Activated CD4-positive, alpha-beta T cell treated with anti-CD3 and anti-CD28 coated beads, Interleukin-10, Interleukin-2, amounts not matched to agents 100 ng/mL and 50 ng/mL, durations not matched to agents 16 hours and 8 hours (primary cell): Measurements from ENCODE around the gene CACNG8.

Experiments used
- DNase-seq: peaks from one replicate; pipeline ENCODE4 v3.0.0-alpha.2; 2020

CACNG8 gene

DNA sequence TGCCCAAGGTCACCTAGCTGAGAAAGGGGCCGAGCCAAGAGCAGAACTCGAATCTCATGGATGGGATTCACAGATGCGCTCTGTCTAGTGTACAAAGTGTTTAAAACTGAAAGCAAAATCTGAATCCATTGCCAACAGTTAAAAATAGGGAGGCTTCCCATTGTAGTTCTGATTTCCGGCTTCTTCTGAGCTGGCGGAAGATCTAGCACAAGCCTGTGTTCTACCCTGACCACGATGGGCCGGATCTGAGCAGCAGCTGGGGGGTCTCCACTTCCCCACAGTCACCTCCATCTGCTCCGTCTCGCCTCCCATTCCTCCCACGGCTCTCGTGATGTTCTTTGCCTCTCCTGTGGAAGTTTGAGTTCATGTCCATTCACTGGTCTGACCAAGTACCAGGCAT, 2.4 kb downstream of the CACNG8 start:
- DNase-seq, result no peak

DNA sequence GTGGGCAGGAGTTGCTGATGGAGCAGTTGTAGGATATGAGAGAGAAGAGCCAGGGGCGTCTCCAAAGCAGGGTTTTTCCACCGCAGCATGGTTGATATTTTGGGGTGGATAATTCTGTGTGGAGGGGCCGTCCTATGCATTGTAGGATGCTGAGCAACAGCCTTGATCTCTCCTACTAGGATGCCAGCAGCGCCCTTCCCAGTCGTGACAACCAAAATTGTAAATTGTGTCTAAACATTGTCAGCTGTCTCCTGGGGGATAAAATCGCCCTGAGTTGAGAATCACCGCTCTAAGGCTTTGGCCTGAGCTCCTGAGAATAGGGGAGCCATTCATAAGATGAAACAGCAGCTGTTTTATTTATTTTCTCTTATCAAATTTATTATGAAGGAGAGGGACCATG, 4.2 kb downstream of the CACNG8 start:
- no peak for DNase-seq

DNA sequence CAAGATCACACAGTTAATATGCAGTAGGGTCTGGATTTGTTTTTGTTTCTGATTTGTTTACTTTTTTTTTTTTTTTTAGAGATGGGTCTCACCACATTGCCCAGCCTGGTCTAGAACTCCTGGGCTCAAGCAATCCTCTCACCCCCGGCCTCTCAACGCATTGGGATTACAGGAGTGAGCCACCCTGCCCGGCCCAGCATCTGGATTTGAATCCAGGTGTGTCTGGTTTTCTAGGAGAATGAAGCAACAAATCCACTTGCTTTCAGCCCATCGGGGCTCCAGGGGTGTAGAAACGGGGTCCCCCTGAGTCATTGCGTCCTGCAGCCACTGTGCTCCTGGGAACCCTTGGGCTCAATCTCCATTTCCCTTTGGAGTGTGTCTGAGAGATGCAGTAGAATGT, 6.6 kb downstream of the CACNG8 start:
- no peak for DNase-seq

DNA sequence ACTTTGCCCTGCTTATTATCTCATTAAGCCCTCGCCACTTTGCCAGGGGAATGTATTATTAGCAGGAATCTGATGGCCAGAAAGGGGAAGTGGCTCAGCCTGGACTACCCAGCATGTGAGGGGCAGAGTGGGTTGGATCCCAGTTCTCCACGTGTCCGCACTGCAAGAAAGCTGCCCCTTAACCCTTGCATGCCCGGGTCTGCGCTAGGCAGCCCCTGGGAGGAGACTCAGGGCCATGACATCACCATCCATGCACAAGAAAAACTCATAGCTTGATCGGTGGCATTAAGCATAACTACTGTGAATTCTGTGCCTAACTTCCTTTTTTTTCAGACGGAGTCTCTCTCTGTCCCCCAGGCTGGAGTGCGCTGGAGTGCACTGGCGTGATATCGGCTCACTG, 8.9 kb downstream of the CACNG8 start:
- no peak for DNase-seq

DNA sequence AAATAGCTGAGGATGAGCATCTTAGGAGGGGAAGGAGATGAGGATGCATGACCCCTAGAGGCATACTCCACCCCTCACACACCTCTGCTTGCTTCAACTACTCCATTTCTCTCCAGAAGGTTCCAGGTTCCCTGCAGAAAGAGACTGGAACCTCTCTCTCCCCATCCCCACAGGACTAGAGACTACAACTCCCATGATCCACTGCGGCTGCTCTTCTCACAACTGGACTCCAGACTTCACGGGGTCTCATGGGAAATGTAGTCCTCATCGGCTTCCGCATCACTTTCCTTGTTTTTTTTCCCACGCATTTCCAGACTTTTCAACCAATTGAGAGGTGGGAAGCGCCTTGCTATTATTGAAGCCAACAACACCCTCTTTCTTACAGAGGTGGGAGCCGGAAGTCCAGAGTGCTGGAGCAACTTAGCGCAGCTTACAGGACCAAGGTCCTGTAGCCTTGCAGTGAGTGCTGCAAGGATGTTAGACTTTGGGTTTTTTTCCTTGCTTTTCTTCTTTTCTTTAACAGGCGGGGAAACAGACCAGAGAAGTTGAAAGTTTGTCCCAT, 14.8 kb downstream of the CACNG8 start:
- peak; percentile 70 for DNase-seq

DNA sequence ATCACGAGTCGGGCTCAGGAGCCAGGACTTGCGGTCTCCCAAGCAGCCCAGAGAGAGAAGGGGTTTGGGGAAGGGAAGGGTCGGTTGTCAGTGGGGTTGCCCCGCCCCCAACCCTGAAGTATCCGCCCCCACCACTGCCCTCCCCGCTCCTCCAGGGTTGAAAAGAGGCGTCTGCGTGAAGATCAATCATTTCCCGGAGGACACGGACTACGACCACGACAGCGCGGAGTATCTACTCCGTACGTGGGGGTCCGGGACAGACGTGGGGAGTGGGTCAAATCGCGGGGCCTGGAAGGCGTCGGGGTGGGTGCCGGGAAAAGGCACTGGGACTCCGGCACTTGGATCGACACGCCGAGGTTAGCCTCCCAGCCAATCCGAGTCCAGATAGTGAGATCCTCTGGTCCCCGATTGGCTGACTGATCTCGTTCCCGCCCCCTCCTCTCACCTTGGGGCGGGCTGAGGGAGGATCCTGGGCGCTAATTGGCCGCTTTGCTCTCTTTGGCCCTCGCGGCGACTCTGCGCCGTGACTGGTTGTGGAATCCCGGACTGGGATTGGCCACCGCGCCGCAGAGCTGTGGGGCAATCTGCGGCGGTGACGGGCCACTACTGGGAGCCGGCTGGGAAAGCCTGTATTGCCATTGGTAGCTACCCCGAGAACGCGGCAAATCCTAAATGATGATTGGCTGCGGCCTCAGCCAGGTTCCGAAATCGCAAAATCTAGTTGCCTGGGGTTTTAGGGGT, 15.4 kb downstream of the CACNG8 start:
- peak; percentile 38 for DNase-seq

DNA sequence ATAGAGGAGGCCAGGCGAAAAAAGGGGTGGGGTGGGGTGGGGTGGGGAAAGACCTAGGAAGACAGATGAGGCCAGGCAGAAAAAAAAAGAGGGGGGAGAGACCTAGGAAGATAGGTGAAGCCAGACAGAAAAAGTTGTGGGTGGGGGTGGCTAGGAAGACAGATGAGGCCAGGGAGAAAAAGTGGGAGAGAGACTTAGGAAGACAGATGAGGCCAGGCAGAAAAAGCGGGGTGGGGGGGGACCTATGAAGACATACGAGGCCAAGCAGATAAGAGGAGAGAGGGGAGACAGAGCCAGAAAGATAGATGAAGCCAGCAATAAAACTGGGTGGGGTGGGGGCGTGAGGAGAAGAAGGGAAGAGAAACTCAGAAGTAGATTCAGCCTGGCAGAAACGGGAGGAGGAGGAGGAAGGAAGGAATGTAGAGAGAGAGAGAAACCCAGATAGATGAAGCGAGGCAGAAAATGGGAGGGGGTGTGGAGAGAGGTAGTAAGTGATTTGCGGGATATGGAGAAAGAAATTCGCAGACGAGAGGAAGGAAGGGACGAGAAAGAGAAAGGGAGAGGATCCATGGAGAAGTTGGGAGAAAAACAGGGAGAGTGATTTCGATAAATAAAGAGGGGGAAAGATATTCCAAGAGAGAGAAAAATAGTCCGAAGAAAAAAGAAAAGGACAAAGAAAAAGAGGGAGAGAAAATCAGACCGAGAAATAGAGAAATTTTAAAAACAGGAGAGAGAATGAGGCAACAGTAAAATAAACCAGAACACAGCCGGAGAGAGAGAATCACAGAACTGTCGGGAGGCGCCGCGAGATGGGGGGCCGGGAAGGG, 16.5 kb downstream of the CACNG8 start:
- no peak for DNase-seq

DNA sequence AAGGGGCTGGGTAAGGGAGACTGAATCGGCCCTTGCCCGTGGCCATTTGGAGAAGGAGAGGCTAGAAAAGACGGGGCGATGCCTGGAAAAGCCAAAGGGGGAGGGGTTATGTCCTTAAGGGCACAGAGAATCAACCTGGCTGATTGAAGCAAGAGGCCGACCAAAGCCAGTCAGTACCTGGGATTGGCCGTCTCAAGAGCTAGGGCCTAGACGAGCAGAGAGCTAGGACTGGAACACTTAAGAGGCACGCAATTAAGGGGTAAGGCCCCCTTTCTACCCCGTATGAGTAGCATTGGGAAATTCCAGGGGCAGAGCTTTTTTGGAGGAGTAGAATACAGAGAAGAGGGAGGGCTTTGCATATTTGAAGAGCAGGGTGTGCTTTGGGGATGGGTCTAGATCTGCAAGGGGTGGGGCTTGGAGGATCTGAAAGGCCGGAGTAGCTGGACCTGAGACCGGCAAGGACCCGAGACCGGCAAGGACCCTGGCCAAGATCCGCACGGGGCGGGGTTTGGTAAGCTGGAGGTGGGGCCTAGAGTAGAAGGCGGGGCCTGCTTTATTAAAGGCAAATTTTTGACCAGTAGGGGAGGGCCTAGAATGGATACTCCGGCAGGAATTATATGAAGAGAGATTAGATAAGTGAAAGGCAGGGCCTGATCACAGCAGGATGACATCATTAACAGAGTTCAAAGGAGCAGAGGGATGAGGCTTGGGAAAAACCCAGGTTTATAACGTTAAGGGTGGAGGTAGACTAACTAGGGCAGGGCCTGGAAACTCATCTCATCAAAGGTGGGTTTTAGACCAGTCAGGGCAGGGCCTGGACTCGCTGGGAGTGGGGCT, 18.0 kb downstream of the CACNG8 start:
- no peak for DNase-seq

DNA sequence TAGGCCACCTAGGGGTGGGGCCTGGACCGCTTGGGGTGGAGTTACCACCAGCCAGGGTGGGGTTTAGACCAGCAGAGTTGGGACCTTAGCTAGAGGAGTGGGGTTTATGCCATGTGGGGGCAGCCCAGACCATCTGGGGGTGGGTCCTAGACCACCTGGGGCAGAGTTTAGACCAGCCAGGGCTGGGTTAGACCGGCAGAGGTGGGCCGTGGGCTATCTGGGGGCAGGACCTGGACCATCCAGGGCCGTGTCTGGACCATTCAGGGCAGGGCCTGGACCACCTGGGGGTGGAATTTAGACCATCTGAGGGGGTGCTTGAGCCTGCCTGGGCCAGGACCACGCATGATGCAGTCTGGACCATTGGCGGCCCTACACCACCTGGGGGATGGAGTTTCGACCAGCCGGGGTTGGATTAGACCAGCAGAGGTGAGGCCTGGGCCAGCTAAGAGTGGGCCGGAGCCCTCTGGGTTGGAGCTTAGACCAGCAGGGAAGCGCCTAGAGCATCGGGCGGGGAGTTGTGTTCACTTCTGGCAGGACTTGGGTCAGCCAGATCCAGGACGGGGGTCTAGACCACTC, 18.7 kb downstream of the CACNG8 start:
- no peak for DNase-seq

DNA sequence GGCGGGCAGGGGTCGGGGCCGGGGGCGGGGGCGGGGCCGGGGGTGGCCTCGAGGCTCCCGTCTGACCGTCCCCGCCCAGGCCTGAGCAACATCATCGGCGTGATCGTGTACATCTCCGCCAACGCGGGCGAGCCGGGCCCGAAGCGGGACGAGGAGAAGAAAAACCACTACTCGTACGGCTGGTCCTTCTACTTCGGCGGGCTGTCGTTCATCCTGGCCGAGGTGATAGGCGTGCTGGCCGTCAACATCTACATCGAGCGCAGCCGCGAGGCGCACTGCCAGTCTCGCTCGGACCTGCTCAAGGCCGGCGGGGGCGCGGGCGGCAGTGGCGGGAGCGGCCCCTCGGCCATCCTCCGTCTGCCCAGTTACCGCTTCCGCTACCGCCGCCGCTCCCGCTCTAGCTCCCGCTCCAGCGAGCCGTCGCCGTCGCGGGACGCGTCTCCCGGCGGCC, 19.3 kb downstream of the CACNG8 start:
- DNase-seq, result no peak

DNA sequence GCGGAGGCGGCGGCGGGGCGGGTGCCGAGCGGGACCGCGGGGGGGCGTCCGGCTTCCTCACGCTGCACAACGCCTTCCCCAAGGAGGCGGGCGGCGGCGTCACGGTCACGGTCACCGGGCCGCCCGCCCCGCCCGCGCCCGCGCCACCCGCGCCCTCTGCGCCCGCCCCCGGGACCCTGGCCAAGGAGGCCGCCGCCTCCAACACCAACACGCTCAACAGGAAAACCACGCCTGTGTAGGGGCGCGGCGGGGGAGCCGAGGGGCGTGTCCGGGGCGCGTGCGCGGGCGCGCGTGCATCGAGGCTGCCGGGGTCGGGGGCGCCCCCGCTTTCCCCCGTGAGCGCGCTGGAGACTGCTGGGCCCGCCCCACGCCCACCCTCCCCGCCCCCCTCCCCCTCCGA, 19.9 kb downstream of the CACNG8 start:
- no peak for DNase-seq

DNA sequence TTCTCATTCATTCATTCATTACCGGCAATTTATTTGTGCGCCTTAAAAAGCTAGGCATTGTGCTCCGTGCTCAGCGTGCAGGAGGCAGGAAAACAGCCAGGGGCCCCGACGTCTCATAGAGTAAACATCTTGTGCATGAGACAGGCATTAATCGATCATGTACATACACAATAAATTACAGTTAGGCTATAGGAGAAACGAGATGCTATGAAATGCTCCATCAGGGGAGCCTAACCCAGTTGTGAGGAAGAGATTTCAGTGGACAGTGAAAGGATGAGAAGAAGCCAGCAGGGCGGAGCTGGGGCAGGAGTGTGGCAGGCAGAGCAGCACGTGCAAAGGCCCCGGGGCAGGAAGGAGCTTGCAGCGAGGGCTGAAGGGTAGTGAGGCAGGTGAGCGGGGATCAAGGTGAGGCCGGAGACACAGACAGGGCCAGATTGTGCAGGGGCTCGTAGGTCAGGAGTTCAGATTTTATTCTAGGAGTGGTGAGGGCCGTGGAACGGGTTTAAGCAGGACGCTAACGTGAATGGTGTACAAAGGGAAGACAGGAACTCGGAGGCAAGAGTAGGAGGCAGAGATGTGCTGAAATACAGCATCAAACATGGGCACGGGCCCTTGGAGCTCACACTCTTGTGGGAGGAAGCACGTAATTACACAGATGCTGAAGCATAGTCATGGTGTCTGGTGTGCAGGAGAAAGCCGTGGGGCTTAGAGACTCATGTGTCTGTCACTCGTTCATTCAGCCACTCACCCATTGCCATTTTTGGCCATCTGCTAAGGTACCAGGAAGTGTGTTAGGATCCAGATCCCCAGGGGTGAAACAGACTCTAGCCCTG, 20.9 kb downstream of the CACNG8 start:
- DNase-seq, result no peak

DNA sequence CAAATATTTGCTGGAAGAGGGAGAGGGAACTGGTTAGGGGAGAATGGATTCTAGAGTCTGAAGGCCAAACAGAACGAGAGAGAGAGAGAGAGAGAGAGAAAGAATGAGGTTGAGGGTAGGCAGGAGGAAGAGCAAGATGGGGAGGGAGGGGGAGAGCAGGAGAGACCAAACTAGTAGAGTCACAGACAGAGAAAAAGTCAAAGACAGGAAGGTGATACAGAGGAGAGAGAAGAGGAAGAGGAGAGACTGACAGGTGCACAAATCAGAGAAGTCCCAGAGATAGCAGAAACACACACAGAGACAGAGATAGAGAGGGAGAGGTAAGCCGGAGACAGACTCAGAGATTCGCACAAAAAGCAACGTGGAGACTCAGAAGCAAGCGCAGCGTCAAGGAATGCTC, 23.1 kb downstream of the CACNG8 start:
- DNase-seq, result no peak

DNA sequence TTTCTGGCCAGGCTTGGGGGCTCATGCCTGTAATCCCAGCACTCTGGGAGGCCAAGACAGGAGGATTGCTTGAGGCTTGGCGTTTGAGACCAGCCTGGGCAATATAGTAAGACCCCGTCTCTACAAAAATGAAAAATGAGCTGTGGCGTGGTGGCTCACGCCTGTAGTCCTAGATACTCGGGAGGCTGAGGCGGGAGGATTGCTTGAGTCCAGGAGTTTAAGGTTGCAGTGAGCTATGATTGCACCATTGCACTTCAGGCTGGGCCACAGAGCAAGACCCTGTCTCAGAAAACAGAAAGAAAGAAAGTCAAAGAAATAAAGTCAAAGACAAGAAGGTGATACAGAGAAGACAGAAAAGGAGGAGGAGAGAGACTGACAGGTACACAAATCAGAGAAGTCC, 26.2 kb downstream of the CACNG8 start:
- DNase-seq, result no peak

DNA sequence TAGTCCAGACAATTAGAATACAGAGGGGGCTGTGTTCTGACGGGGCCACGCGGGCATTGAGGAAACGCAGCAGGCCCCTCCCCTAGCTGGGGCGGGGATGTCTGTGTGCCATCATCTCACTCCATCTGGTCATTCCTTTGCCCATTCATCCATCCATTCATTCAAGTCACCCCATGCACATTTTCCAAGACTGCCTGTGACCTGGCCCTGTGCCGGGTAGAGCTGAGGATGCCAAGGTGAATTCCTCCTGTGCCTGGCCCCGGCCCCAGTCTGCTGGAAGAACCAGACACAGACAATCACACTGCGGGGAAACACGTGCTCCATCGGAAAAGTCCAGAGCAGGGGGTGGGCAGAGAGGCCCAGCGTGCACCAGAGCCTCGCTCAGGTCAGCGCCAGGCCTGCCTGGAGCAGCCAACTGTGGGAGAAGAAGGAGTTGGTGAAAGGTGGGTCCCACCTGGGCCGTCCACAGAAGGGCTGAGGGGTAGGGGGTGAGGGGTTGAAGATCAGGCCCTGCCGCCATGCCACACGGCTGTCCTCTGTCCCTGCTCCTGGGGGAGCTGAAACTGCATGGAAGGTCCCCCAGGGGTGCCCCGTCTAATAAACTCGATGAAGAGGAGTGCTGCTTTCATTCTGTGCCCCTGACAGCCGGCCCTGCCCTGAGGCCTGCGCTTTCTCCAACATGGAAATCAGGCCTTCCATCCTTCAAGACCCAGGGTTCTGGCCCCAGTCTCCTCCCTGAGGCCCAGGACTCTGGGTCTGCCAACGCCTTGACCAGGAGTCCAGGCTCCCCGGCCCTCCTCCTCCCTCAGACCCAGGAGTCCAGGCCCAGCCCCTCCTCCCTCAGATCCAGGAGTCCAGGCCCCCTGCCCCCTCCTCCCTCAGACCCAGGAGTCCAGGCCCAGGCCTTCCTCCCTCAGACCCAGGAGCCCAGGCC, 27.1 kb downstream of the CACNG8 start:
- DNase-seq, result no peak

DNA sequence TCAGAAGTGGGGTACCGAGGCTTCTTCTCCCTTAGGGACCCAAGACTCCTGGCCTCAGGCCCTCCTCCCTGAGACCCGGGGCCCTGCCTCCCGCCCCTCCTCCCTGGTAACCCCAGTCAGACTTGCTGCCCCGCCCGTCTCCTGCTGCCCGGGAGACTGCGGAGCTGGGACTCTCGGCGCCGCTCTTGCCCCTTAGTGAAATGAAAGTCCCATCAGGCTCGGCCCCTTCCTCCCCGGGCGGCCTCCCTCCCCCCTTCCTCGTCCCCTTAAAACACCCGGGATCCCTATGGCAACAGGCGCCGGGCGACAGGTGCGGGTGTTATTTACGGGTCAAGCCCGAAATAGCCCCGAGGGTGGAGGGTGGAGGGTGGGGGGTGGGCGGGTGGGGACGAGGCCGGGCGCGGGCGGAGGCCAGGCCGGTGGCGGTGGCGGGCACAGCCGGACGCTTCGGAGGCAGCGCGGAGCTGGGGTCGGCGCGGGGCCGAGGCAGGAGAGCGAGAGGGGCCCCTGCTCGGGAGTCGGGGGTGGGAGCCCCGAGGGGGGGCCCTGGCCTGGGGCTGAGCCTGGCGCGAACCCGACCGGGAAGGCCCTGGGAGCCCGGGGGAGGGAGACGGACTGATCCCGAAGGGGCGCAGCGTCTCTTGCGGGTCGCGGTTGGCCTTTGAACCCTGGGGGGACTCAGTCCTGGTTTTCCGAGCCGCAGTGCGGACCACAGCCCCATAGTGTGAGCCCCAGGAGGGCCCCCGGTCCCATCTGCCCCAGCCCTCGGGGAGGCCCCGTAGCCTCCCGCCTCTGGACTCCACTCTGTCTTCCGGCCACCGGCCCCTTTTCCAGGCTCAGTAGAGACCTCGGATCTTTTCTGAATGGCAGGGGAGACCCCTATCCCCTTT, 28.7 kb downstream of the CACNG8 start, which contains the start of gene CACNG6:
Gene CACNG6, plus strand, starts transcription at position 414 of the 890 bp plus-strand sequence. CDS start 1,241 bp downstream, outside the sequence.
- DNase-seq, result no peak

DNA sequence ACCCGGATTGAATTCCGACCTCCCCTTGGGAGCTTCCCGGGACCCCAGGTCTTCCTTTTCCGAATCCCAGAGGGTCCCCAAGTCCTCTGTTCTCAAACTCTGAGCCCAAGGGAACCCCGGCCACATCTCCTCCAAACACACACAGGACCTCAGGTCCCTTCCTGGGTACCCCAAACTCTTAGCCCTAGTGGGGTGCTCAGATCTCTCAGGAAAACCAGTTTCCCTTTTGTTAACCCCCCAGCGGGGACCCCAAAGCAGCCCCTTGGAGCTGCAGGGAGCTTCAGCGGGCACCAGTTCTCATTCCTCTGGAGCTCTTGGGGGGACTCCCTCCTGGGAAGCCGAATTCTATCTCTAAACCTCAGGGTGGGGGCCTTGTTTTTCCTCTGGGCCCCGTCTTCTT, 29.5 kb downstream of the CACNG8 start:
- DNase-seq, result no peak

DNA sequence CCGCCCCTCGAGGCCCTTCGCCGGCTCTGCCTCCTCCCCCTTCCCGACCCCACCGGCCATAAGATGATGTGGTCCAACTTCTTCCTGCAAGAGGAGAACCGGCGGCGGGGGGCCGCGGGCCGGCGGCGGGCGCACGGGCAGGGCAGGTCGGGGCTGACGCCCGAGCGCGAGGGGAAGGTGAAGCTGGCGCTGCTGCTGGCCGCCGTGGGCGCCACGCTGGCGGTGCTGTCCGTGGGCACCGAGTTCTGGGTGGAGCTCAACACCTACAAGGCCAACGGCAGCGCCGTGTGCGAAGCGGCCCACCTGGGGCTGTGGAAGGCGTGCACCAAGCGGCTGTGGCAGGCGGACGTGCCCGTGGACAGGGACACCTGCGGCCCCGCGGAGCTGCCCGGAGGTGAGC, 30.1 kb downstream of the CACNG8 start:
- DNase-seq, result no peak

DNA sequence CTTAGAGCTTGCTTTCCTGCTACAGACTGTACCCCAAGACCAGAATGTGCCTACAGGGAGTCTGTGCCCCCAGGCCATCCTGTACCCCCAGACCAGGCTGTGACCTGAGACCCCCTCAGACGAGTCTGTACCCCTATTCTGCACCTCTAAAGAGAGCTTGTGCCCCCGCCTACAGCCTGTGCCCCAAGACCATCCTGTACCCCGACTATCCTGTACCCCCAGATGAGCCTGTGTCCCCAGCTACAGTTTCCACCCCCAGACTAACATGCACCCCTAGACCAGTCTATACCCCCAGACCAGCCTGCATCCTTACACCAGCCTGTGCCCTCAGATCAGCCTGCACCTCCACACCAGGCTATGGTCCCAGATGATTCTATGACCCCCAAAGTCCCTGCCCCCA, 30.7 kb downstream of the CACNG8 start:
- DNase-seq, result no peak
